HG03575 (cell line): ENCODE data around the gene PAMR1.
A peak's percentile ranks its signal among the peaks of the same experiment; 100 is the strongest.

ENCODE experiments used
- ATAC-seq: cut with Tn5 transposase; IDR thresholded peaks from one replicate; pipeline ENCODE4 v1.9.1; 2021; ENCODE audit not compliant: unreplicated experiment, insufficient number of reproducible peaks, low FRiP score; ENCODE audit errors: extremely low read depth

PAMR1 gene

DNA sequence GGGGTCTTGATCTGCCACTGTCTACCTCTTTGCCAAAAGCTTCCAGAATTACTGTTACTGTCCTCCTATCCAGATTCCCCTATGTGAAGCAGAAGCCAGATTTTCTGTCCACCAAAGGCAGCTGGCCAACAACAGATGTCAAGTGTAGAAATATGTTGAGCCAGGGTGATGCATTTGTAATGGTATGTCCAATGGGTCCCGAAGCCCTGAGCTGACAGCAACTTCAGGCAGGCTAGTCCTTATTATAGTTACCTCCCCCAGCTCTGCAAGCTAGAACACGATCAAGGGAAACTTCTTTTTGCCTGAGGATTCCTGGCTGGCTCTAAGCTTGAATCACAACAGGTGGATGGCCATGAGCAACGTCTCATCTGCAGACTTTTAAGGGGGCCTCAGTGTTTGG is 10.2 kb downstream of the PAMR1 start:
- ATAC-seq, result no peak

- no peak for ATAC-seq
Observed at GRCh38 chr11:35514481-35514880, 10.9 kb downstream of the PAMR1 start.

DNA sequence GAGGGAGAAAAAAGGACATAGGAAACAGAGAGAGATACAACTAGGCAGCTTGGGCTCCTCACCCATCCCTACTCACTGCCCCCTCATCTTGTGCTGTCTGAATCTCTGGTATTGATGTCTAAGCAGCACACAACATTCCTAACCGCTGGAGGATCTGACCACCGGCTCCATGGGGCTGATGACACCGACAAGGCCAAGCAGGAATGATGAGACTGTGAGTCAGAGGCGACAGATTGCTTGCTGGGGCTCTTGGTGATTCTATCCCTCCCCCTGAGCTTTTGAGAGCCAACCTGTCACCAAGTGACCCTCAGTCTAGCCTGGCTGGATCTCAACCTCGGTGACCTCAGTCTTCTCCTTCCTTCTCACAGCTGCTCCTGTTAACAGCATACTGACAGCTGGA is 13.8 kb downstream of the PAMR1 start:
- no peak for ATAC-seq

GRCh38 chr11:35507688-35508087 is 17.7 kb downstream of the PAMR1 start:
- no peak for ATAC-seq

DNA sequence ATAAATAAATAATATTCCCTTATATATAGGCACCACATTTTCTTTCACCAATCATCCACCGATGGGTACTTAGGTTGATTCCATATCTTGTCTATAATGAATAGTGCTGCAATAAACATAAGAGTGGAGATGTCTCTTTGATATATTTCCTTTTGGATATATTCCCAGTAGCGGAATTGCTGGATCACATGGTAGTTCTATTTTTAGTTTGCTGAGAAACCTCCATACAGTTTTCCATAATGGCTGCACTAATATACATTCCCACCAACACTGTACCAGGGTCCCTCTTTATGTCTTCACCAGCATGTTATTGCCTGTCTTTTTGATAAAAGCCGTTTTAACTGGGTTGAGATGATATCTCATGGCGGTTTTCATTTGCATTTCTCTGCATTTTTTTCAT is 23.6 kb downstream of the PAMR1 start:
- ATAC-seq, result no peak

DNA sequence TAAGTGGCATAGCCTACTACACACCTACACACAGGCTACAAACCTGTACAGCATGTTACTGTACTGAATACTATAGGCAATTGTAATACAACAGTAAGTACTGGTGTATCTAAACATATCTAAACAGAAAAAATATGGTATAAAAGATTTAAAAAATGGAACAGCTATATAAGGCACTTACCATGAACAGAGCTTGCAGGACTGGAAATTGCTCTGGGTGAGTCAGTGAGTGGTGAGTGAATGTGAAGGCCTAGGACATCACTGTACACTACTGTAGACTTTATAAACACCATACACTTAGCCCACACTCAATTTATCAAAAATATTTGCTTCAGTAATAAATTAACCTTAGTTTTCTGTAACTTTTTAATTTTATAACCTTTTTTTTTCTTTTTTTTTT is 24.7 kb downstream of the PAMR1 start:
- no peak for ATAC-seq

GRCh38 chr11:35496416-35496815 is 29.0 kb downstream of the PAMR1 start:
- no peak for ATAC-seq

DNA sequence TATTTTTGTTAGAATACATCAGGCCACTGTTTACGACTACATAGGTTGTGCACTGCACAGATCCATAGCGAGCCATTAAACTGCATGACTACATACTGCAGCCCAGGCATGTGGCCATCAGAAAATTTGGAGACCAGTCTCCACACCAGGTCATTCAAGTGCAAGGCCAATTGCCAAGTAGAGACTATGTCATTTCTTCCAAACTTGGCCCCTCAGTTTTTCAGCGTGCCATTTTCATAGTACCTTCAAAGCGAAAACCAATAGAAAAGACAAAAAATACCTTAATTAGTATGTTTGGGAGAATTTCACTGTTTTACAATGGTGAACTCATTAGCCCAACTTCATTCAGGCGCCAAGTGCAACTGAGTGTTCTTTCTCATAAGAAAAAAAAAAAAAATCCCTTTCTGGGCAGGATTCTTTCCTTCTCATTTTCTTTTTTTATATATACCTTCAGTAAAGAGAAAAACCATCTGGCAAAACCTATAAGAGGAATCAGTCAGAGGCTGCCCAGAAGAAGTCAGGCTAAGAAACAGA is 30.4 kb downstream of the PAMR1 start:
- no peak for ATAC-seq

DNA sequence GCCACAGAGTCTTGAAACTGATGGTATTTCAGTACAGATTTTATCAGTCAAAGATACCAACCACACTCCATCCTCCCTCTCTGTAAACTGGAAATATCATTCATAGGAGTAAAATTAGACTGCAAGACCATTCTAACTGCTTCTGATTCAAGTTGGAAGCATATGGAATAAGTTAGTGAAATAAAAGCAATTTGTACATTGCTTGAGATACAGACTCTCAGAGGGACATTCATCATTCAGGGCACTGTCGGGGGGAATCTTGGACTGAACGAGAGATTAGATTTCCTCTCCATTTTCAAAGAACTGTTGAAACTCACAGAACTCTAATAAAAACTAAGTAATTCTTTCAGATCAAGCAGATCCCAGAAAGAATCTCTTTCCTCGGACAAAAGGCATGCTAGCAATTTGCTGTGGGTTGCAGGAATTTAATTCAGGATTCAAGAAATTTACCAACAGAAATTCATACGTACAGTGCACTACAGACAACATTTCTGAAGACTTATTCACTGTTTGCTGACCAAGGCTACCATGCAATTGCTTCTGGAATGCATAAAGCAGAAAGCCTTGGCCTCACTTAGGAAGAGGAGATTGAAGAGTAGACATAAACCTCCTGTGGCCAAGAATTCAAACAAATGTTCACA is 34.1 kb downstream of the PAMR1 start:
- no peak for ATAC-seq

DNA sequence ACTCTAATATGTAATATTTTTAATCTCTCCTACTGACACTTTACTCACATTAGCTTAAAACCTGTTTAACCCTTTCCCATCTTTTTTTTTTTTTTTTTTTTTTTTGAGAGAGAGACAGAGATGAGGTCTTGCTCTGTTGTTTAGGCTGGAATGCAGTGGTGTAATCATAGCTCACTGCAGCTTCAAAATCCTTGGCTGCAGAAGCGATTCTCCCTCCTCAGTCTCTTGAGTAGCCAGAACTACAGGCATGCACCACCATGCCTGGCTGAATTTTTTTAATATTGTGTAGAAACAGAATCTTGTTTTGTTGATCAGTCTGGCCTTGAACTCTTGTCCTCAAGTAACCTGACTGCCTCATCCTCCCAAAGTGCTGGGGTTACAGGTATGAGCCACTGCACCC is 37.3 kb downstream of the PAMR1 start:
- ATAC-seq, result no peak

DNA sequence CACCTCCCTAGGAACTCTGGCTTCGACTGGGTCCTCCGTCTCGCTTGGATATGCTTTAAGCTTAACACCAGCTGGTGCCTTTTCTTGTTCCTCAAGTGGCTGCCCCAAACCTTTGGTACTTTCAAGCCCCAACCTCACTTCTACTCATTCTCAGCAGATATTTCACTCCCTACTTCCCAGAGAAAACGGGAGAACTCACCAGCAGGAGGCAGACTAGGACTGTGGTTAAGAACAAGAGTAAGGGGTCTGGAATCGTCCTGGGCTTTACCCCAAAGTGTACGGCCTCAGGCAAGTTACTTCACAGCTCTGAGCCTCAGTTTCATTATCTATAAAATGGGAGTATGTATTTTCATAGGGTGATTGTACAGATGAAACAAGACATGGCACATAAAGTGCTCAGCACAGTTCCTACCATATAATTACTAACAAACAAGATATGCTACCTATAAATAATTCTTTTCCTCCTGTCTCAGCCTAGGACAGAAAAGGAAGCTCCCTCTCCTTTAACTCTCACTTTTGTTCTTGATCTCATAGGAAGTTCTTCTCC is 37.8 kb downstream of the PAMR1 start:
- no peak for ATAC-seq

DNA sequence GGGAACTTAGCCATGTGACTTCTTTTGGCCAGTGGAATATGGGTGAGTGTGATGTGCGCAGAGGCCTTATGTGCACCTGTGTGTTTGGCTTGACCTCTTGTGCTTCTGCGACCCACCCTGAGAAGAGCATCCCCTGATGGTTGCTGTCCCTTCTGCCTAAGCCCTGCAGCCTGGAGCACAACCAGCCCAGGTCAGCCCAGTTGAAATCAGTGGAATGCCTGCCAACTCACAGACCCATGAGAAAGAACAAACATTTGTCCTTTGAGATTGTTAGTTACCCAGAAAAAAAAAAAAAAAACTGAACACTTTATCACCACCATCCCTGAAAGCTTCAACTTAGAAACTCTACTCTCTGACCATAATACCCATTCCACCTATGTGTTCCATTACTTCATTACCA is 38.5 kb downstream of the PAMR1 start:
- ATAC-seq, result no peak

GRCh38 chr11:35486446-35486845 is 39.0 kb downstream of the PAMR1 start:
- no peak for ATAC-seq

DNA sequence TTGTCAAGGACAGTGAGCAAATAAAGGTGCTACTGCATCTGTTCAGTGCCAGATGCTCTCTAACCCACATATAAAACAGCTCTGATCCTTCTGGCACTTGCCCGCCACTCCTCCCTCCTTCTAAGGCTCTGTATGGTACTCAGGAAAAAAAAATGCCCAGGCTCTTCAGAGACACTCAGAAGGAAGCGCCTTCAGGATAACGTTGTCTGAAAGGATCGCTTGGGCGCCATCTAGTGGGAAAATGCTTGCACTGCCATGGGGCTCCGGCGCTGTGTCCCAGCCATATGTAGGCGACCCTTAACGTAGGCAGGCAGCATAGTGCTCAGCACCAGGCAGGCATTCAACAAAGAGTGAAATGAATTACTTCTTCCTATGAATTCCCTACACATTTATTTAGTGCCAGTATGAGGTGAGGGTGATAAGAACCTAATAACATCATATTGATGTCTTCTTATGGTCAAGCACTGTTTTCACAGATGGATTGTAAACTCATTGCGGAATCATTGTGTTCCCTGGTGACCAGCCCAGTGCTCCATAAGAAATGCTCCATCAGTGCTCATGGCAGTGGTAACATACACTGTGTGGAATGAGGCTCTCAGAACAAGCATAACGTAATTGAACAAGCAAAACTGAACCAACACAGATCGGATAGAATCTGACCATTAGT is 39.6 kb downstream of the PAMR1 start:
- ATAC-seq, result peak; percentile 95

GRCh38 chr11:35484435-35484834 is 41.0 kb downstream of the PAMR1 start:
- no peak for ATAC-seq

GRCh38 chr11:35483131-35483820 is 42.1 kb downstream of the PAMR1 start:
- no peak for ATAC-seq

GRCh38 chr11:35479731-35480130 is 45.7 kb downstream of the PAMR1 start:
- no peak for ATAC-seq

GRCh38 chr11:35478471-35479091 is 46.8 kb downstream of the PAMR1 start:
- no peak for ATAC-seq

- no peak for ATAC-seq
Observed at GRCh38 chr11:35477901-35478300, 47.5 kb downstream of the PAMR1 start.
